Measurements from ENCODE around the gene DDX3X.
"Not testable (repeated sequence)": the region's sequence is repeated elsewhere in the genome, so short reads cannot be mapped to it uniquely, and the experiment has no call there.

DDX3X gene

DNA sequence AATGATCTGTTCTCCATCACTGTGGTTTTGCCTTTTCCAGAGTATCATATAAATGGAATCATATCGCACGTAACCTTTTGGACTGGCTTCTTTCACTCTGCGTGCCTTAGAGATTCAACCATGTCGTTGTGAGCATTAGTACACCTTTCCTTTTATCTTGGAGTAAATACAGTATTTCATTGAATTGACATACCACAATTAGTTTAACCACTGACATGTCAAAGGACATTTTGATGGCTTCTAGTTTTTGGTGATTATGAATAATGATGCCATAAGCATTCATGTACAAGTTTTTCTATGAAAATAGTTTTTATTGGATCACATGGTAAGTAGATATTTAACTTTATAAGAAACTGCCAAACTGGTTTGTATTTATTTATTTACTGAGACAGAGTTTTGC, 35.2 kb downstream of the DDX3X start:
- no peak for DNase-seq (ENCODE audit: low read depth in 2 of 3, low spot score in 1 of 3)

DNA sequence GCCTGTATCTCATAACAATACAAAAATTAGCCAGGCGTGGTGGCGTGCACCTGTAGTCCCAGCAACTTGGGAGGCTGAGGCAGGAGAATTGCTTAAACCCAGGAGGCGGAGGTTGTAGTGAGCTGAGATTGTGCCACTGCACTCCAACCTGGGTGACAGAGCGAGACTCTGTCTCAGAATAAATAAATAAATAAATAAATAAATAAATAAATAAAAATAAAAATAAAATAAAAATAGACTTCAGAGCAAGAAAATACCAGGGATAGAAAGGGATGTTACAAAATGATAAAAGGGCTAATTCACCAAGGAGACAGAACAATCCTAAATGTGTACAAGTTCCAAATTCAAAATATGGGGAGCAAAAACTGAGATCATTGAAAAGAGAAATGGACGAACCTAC, 37.6 kb downstream of the DDX3X start:
- DNase-seq (ENCODE audit: low read depth in 2 of 3, low spot score in 1 of 3): not testable (repeated sequence)

DNA sequence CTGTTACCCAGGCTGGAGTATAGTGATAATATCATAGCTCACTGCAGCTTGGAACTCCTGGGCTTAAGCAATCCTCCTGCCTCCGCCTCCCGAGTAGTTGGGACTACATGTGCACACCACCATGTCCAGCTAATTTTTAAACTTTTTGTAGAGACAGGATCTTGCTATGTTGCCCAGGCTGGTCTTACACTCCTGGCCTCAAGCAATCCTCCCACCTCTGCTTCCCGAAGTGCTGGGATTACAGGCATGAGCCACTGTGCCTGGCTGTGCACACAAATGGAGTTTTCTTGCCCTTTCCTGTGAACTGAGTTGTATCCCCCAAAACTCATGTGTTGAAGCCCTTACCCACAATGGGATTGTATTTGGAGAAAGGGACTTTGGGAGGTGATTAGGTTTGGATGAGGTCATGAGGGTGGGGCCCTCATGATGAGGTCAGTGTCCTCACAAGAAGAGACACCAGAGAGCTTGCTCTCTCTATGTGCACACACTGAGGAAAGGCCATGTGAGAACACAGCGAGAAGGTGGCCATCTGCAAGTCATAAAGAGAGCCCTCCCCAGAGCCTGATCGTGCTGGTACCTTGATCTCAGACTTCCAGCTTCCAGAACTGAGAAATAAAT, 40.1 kb downstream of the DDX3X start:
- no peak for DNase-seq (ENCODE audit: low read depth in 2 of 3, low spot score in 1 of 3)

DNA sequence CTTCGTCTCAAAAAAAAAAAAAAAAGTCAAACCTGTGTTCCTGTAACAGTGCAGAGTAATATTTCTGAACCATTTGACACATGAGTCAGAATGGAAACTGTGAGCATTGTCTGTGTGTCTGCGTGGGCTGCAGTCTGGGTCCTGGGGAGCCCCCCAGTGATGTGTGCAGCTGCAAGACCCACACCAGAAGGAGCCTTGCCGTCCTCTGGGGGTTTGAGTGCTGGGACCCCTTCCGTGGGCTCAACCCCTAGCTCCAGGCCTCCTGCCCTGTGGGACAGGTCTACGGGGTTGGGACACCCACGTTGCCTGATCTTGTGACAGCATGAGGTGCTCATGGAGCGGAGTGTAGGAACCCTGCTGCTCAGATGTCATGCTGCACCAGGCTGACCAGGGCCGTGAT, 43.7 kb downstream of the DDX3X start:
- peak in 2 of 3 donors; percentile 4 to 30 for DNase-seq (ENCODE audit: low read depth in 2 of 3, low spot score in 1 of 3)

DNA sequence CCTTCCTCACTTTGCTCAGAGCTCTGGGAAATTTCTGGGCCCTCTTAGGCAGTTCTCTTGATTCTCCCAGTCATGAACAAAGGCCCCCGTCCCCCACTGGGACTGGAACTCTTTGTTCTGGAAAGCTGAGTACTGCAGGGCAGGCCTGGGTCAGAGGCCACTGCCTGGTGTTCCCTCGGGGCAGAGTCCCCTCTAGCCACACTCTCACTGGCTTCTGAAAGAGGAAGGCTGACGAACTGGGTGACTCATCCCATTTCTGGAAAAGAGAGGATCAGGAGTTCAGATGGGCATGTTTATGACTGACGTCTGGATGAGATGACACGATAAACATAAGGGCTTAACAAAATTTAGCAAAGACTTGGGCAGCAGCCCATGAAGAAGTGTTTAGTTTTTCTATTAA, 47.7 kb downstream of the DDX3X start:
- no peak for DNase-seq (ENCODE audit: low read depth in 2 of 3, low spot score in 1 of 3)

DNA sequence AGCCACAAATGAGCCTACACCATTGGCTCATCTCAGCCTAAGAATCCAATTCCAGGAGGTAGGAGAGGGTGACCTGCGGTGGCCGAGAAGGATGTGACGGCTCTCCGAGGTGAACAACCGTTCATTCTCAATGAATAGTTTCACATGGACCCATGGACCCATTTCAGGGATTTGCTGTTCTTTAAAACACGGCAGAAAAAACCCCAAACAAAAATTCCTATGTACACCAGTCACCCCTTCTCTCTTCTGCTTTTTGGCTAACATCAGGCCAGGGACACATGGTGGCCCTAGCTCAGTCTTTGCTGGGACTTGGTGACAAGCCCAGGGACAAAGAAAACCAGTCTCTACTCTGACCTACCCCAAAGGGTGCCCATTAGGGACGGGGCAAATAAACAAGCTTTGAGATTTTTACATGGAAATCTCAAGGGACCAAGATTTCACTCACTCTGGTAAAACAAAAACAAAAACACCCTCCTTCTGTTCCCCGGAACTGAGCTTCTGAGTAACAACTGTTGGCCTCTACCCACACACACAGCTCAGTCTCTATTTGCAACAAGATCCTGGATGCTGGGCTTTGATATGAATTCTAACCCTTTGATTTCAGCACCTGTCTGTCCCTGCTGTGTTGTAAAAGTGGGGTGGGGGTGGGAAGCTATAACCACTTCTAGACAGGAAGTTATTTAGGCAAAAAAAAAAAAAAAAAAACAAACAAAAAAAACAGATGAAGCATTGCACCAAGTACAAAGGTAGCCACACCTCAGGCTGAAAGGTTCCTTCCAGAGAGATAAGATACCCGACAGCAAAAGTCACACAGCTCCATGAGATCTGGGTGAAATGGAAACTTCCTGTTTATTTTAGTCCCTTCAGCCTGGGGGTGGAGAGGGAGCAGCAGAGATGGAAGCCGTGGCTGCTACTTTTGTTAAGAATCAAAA, 49.0 kb downstream of the DDX3X start:
- DNase-seq (ENCODE audit: low read depth in 2 of 3, low spot score in 1 of 3): peak in 1 of 3 donors; percentile 27

DNA sequence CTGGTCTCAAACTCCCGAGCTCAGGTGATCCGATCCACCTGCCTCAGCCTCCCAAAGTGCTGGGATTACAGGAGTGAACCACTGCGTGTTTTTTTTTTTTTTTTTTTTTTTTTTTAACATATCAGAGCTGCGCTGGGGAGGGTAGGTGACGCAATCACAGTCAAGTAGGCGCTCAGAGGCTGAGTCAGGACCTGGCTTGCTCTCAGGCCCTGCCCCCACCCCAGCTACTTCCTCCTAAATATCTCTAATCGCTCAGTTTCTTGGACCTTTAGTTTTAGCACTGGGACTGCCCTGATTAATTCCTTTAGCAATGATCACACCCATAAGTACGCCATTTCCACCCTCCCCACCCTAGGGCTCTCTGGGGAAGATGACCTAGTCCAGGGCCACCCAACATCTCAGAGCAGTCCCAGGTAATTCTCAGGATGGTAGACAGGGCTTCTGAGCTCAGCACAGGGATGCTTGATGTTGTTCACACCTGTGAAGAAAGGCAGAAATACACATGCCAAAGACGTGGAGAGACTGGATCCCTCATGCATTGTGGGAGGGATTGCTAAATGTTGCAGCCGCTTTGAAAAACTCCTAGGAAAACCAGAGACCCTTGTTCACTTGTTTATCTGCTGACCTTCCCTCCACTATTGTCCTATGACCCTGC, 50.2 kb downstream of the DDX3X start:
- peak; percentile 19 to 40 (median 37) for DNase-seq (ENCODE audit: low read depth in 2 of 3, low spot score in 1 of 3)

DNA sequence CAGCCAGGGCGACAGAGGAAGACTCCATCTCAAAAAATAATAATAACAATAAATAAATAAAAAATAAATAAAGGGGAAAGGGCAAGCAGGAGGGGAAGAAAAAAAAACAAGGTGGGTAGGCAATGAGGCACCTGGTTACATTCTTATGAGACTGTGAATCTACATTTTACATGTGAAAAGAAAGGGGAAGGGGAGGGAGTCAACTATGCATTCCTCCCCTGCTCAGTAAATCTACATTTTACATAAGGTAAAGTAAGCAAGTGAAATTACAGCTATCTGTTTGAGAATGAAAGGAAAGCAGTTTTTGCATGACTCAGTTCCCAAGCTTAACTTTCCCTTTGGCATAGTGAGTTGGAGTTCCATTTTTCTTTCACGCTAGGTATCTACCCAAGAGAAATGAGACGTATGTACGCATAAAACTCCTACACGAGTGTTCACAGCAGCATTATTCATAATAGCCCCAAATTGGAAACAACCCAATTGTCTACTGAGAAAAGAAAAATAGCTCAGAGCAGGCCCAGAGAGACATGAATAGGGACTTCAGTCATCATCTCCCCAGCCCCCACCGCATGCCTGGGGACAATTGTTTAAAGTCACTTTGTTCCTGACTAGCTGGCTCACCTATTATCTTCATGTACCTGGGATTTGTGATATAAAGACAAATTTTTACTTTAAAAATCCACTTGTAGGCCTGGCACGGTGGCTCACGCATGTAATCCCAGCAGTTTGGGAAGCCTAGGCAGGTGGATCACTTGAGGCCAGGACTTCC, 52.4 kb downstream of the DDX3X start:
- peak in 1 of 3 donors; percentile 19 for DNase-seq (ENCODE audit: low read depth in 2 of 3, low spot score in 1 of 3)

DNA sequence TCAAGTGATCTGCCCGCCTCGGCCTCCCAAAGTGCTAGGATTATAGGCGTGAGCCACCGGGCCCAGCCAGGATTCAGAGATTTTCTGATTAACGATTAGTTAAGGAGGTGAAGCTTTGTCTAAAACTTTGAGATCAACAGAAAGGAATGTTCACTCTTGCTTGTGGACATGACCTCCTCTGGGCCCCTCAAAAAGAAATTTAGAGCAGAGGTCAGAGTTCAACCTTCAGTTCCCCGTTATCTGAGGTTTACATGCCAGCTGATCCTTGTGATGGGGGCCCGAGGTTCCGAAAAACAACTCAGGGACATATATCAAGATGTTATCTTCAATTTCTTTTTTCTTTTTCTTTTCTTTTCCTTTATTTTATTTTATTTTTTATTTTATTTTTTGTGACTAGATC, 54.6 kb downstream of the DDX3X start:
- DNase-seq (ENCODE audit: low read depth in 2 of 3, low spot score in 1 of 3): no peak

DNA sequence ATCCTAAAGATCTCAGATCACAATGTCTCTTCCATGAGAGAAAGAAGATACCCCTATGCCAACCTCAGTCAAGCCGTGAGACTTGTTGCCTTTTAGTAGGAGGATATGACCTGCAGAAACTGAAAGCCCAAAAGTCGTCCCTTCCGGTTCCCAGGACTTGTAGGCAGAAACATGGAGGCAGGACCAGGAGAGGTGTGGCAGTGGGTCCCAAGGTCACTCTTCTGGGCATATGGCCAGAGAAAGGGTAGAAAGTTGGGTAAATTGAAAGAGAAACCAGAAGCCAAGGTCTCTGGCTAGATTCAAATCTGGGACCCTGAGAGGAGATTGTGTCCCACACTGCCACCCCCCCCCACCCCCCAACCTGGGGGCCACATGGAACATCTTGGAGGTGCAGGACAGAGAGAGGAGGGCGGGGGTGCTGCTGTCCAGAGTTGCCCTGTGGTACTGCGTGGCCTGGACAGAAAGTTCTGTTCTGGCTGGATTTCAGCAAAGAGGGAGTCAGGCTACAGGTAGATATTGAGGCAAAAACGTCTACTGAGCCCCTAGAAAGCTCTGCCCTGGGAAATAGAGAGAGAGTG, 55.4 kb downstream of the DDX3X start:
- DNase-seq (ENCODE audit: low read depth in 2 of 3, low spot score in 1 of 3): no peak

DNA sequence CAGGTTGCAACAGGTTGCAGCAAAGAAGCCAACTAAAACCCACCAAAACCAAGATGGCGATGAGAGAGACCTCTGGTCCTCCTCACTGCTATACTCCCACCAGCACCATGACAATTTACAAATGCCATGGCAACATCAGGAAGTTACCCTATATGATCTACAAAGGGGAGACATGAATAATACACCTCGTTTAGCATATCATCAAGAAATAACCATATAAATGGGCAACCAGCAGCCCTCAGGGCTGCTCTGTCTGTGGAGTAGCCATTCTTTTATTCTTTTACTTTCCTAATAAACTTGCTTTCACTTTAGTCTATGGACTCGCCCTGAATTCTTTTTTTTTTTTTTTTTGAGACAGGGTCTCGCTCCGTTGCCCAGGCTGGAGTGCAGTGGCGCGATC, 56.6 kb downstream of the DDX3X start:
- DNase-seq (ENCODE audit: low read depth in 2 of 3, low spot score in 1 of 3): not testable (repeated sequence)

DNA sequence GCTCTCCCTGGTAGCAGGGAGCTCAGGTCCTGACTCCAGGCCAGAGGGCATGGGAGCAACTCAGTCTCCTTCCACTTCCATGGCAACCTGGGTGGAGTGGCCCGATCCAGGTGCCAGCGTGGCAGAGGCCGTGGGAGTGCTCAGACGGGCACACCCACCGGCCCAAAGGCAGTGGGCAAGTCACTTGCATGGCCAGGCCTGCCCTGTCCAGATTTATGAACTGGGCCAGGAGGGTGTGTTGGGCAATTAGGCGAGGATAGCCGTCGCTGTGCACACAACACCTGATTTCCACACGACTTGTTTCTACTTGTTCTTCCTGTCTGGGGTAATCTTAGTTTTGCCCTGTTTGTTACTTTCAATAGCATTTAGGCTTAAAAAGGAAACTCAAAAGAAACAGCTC, 57.6 kb downstream of the DDX3X start:
- DNase-seq (ENCODE audit: low read depth in 2 of 3, low spot score in 1 of 3): no peak

DNA sequence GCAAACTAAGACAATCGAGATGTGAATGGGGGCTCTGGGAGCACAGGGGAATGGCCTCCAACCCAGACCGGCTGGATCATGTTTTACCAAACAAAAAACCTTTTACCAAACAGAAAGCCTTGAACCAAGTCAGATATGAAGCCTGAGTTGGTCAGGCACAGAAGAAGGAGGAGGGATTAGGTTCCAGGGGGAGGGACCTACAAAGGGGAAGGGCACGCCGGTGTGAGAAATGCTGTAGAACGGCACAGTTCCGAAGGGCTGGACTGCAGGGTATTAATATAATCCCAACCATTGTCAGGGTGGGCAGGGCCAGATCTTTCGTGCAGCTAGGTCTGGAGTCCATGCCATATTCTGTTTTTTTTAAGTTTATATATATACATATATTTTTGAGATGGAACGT, 60.3 kb downstream of the DDX3X start:
- DNase-seq (ENCODE audit: low read depth in 2 of 3, low spot score in 1 of 3): no peak

DNA sequence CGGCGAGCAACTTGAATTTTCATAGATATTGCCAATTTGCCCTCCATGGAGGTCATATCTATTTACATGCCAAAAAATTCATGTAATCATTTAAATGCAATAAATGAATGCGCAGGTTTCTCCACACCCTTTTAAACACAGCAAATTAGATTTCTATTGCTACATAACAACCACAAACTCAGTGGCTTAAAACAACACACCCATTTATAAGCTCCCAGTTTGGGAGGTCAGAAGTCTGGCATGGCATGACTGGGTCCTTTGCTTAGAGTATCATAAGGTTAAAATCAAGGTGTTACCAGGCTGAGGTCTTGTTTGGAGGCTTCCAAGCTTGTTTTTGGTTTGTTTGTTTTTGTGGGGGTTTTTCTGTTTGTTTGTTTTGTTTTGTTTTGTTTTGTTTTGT, 63.3 kb downstream of the DDX3X start:
- no peak for DNase-seq (ENCODE audit: low read depth in 2 of 3, low spot score in 1 of 3)

DNA sequence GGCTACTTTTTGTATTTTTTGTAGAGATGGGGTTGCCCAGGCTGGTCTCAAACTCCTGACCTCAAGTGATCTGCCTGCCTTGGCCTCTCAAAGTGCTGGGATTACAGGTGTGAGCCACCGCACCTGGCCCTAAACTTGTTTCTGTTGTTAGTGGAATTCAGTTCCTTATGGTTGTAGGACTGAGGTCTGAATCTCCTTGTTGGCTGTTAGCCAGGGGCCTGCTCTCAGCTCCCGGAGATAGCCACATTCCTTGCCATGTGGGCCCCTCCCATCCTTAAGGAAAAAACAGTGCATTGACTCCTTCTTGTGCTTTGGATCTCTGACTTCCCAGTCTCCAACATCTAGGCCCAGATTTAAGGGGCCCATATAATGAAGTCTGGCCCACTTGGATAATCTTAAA, 63.8 kb downstream of the DDX3X start:
- no peak for DNase-seq (ENCODE audit: low read depth in 2 of 3, low spot score in 1 of 3)

DNA sequence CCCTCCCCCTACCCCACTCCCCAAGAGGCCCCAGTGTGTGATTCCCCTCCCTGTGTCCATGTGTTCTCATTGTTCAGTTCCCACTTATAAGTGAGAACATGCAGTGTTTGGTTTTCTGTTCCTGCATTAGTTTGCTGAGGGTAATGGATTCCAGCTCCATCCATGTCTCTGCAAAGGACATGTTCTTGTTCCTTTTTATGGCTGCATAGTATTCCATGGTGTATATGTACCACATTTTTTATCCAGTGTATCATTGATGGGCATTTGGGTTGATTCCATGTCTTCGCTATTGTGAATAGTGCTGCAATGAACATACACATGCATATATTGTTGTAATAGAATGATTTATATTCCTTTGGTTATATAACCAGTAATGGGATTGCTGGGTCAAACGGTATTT, 68.6 kb downstream of the DDX3X start:
- DNase-seq (ENCODE audit: low read depth in 2 of 3, low spot score in 1 of 3): not testable (repeated sequence)

DNA sequence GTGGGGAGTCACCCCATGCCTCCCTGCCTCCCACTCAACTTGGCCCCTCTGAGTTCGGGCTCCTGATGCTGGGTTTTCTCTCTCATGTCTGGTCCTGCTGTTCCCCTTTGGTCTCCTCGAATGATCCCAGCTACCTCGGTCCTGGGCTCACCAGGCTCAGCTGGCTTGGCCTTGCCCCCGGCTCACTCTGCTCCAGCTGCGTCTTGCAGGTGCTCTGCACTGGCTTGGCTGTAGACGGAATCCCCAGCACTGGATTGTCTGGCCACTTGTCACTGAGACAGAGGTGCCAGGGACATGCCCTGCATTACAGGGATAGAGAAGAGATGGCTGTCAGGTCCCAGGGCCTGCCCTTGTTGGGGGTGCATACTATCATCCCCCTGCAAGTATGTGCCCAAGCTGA, 71.6 kb downstream of the DDX3X start:
- no peak for DNase-seq (ENCODE audit: low read depth in 2 of 3, low spot score in 1 of 3)

DNA sequence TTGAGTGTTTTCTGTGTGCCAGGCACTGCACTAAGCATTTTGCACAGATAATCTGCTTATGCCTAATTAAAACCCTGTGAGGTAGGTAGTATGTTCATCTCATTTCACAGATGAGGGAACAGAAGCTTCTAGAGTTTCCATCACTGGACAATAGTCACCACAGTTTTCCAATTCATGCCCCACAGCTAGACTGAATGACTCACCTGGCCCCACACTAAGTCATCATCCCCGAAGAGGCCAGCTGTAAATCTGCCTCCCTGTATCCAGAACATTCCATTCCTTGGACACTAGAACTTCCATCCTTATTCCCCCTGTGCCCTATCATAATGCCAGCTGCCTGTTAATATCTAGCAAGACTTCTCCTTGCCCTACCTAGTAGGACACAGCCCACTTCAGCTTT, 72.2 kb downstream of the DDX3X start:
- DNase-seq (ENCODE audit: low read depth in 2 of 3, low spot score in 1 of 3): no peak

DNA sequence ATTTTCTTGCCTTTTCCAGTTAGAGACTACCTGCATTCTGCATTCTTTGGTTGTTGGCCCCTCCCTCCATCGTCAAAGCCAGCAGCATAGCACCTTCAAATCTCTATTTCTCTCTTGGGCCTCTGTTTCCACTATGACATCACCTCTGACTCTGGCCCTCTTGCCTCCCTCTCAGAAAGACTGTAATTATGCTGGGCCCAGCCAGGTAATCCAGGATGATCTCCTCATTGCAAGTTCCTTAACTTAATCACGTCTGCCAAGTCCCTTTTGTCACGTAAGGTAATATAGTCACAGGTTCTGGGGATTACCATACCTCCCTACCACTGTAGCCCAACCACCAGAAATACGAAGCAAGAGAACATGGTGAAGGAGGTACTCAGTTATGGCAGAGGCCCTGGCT, 73.9 kb downstream of the DDX3X start:
- DNase-seq (ENCODE audit: low read depth in 2 of 3, low spot score in 1 of 3): no peak

DNA sequence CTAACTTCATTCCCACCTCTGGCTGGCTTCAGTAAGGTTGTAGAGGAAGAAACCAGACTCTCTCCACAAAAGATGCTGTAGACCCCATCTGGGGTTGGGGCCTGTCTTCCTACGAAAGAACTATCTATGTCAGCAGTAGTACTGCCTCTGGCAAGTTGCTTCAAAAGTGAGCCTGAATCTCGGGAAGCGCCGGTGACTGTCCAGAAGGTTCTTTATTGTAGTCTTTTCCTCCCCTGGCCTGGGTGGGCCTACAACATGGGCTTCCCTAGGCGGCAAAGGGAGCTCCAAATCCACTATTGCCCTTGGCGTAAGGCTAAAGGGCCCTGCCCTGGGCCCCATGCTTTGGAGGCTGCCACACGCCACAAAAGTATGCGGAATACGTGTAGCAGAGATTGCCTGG, 74.6 kb downstream of the DDX3X start:
- no peak for DNase-seq (ENCODE audit: low read depth in 2 of 3, low spot score in 1 of 3)

DNA sequence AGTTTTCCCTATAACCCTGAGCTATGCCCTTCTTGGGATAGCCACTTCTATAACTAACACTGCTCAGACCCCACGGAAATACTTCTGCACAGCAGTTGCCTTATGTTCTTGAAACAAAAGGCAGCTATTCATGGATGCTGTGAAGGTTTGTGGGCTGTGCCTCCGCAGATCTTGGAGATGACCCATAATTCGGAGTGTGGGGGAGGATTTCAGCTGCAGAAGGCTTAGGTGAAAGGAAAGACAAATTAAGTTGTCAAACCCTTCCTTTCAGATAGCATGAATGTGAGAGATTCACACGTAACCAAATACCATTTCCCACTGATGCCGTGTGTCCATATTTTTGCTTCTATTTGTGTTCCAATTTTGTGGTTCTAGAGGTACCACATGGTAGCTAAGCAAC, 75.0 kb downstream of the DDX3X start:
- DNase-seq (ENCODE audit: low read depth in 2 of 3, low spot score in 1 of 3): no peak
